H9 (cell line): Measurements from ENCODE around the gene MYO1C. TPM values are rescaled to one million over a fixed set of nuclear protein-coding genes. Genes with fewer than 3 reads are reported as not detected.

Experiments
- DNase-seq: peaks from one replicate; pipeline ENCODE4 v3.0.0-alpha.2; 2017
- H2AFZ ChIP-seq: one replicate; pipeline ENCODE4 v1.6.1; 2013; ENCODE audit warnings: mild to moderate bottlenecking, low read length, control low read depth, moderate library complexity
- H2AK5ac ChIP-seq: 2 replicates; pipeline ENCODE4 v1.6.1; 2013; ENCODE audit warnings: low read length, control low read depth, mixed read lengths; ENCODE audit not compliant: insufficient read length
- H2BK120ac ChIP-seq: one replicate; pipeline ENCODE4 v1.6.1; 2013; ENCODE audit warnings: low read depth, mild to moderate bottlenecking, low read length, control low read depth, inconsistent platforms; ENCODE audit not compliant: poor library complexity, severe bottlenecking
- H2BK12ac ChIP-seq: 2 replicates; pipeline ENCODE4 v1.6.1; 2013; ENCODE audit warnings: low read length, control low read depth, mixed read lengths, low read depth; ENCODE audit not compliant: insufficient read length
- H2BK15ac ChIP-seq: 2 replicates; pipeline ENCODE4 v1.6.1; 2013; ENCODE audit warnings: low read depth, low read length, control low read depth
- H2BK20ac ChIP-seq: one replicate; pipeline ENCODE4 v1.6.1; 2013; ENCODE audit warnings: low read depth, mild to moderate bottlenecking, low read length, control low read depth, inconsistent platforms; ENCODE audit not compliant: poor library complexity, severe bottlenecking
- H2BK5ac ChIP-seq: 2 replicates; pipeline ENCODE4 v1.6.1; 2013; ENCODE audit warnings: low read length, control low read depth, mixed read lengths; ENCODE audit not compliant: insufficient read length
- H3K14ac ChIP-seq: 2 replicates; pipeline ENCODE4 v1.6.1; 2013; ENCODE audit warnings: low read length, control low read depth; ENCODE audit not compliant: insufficient read depth
- H3K18ac ChIP-seq: 2 replicates; pipeline ENCODE4 v1.6.1; 2013; ENCODE audit warnings: low read depth, mild to moderate bottlenecking, mixed read lengths, low read length, control low read depth; ENCODE audit not compliant: insufficient read length
- H3K23ac ChIP-seq: 2 replicates; pipeline ENCODE4 v1.6.1; 2013; ENCODE audit warnings: low read length, control low read depth, mixed read lengths, low read depth; ENCODE audit not compliant: insufficient read length
- H3K23me2 ChIP-seq: 2 replicates; pipeline ENCODE4 v1.6.1; 2013; ENCODE audit warnings: low read depth, mild to moderate bottlenecking, mixed read lengths, low read length, control low read depth; ENCODE audit not compliant: insufficient read length, poor library complexity, severe bottlenecking
- H3K27ac ChIP-seq: 2 replicates; pipeline ENCODE4 v1.5.1; 2013; ENCODE audit warnings: low read length, control low read depth, mixed read lengths, low read depth; ENCODE audit not compliant: insufficient read length
- H3K27me3 ChIP-seq: 2 replicates; pipeline ENCODE4 v1.6.1; 2013; ENCODE audit warnings: low read length, control low read depth, inconsistent platforms; ENCODE audit not compliant: insufficient read depth
- H3K4ac ChIP-seq: 2 replicates; pipeline ENCODE4 v1.6.1; 2013; ENCODE audit warnings: low read depth, mild to moderate bottlenecking, control low read depth, inconsistent platforms, low read length, moderate library complexity
- H3K4me1 ChIP-seq: 2 replicates; pipeline ENCODE4 v1.6.1; 2013; ENCODE audit warnings: low read length, control low read depth, inconsistent platforms; ENCODE audit not compliant: insufficient read depth
- H3K4me2 ChIP-seq: 2 replicates; pipeline ENCODE4 v1.6.1; 2013; ENCODE audit warnings: low read length, control low read depth, mixed read lengths; ENCODE audit not compliant: insufficient read length, insufficient read depth
- H3K56ac ChIP-seq: 2 replicates; pipeline ENCODE4 v1.6.1; 2013; ENCODE audit warnings: low read depth, mild to moderate bottlenecking, mixed read lengths, low read length, control low read depth; ENCODE audit not compliant: insufficient read length
- H3K79me1 ChIP-seq: 2 replicates; pipeline ENCODE4 v1.6.1; 2013; ENCODE audit warnings: low read depth, mild to moderate bottlenecking, moderate library complexity, low read length, control low read depth, inconsistent platforms; ENCODE audit not compliant: insufficient read depth, poor library complexity, severe bottlenecking
- H3K79me2 ChIP-seq: 2 replicates; pipeline ENCODE4 v1.6.1; 2013; ENCODE audit warnings: low read length, control low read depth, inconsistent platforms; ENCODE audit not compliant: insufficient read depth
- H3K9ac ChIP-seq: 2 replicates; pipeline ENCODE4 v1.6.1; 2013; ENCODE audit warnings: low read length, control low read depth, mixed read lengths; ENCODE audit not compliant: insufficient read length; ENCODE audit errors: extremely low read depth
- H3K9me3 ChIP-seq: one replicate; pipeline ENCODE4 v1.6.1; 2013; ENCODE audit warnings: low read depth, low read length, inconsistent platforms; ENCODE audit not compliant: control insufficient read depth
- H3T11ph ChIP-seq: one replicate; pipeline ENCODE4 v1.6.1; 2013; ENCODE audit warnings: mild to moderate bottlenecking, low read length, control low read depth, inconsistent platforms
- H4K20me1 ChIP-seq: one replicate; pipeline ENCODE4 v1.6.1; 2013; ENCODE audit not compliant: control insufficient read depth, insufficient read length, insufficient read depth
- H4K5ac ChIP-seq: 2 replicates; pipeline ENCODE4 v1.6.1; 2013; ENCODE audit warnings: low read depth, mild to moderate bottlenecking, mixed read lengths, low read length, control low read depth; ENCODE audit not compliant: insufficient read length
- H4K8ac ChIP-seq: replicated peaks from 2 replicates; pipeline ENCODE4 v1.6.1; 2013; ENCODE audit warnings: low read length, control low read depth, mixed read lengths, low read depth; ENCODE audit not compliant: insufficient read length
- H4K91ac ChIP-seq: 2 replicates; pipeline ENCODE4 v1.6.1; 2013; ENCODE audit warnings: low read depth, mild to moderate bottlenecking, moderate library complexity, mixed read lengths, low read length, control low read depth; ENCODE audit not compliant: insufficient read length
- H3K27ac Mint-ChIP-seq, 3 experiments: 2 replicates in 2 of 3; 3 replicates in 1 of 3; pipeline ENCODE4 v1.8.0; 2020 to 2021; ENCODE audit warnings: mixed read lengths in 3 of 3, mild to moderate bottlenecking in 1 of 3, moderate library complexity in 1 of 3
- H3K27me3 Mint-ChIP-seq: 2 replicates; pipeline ENCODE4 v1.8.0; 2021; ENCODE audit warnings: low read depth, mild to moderate bottlenecking, moderate library complexity, mixed read lengths
- H3K36me3 Mint-ChIP-seq, 3 experiments: 2 replicates in 2 of 3; 3 replicates in 1 of 3; pipeline ENCODE4 v1.8.0; 2020 to 2021; ENCODE audit warnings: low read depth in 3 of 3, mixed read lengths in 3 of 3; ENCODE audit not compliant: insufficient read depth in 1 of 3
- H3K4me1 Mint-ChIP-seq, 2 experiments: 2 replicates each; pipeline ENCODE4 v1.8.0; 2020; ENCODE audit warnings: mixed read lengths in 2 of 2
- H3K4me3 Mint-ChIP-seq, 2 experiments: 2 replicates in 1 of 2; 3 replicates in 1 of 2; pipeline ENCODE4 v1.8.0; 2020 to 2021; ENCODE audit warnings: mild to moderate bottlenecking in 2 of 2, mixed read lengths in 2 of 2, moderate library complexity in 1 of 2
- H3K9me3 Mint-ChIP-seq, 2 experiments: 2 replicates in 1 of 2; 3 replicates in 1 of 2; pipeline ENCODE4 v1.8.0; 2020; ENCODE audit warnings: mild to moderate bottlenecking in 2 of 2, mixed read lengths in 2 of 2, moderate library complexity in 1 of 2
- WGBS: extraction: QIAGEN DNeasy Blood & Tissue Kit; methylation state at CpG from one replicate; pipeline ENCODE4 v1.1.7; 2013; ENCODE audit warnings: missing lambda C conversion rate, low lambda C conversion rate, mixed read lengths; ENCODE audit not compliant: insufficient read length; ENCODE audit errors: extremely low coverage; 5-methylcytosine and 5-hydroxymethylcytosine counted together
- total RNA-seq: library from RNA; stranded (reverse); gene quantifications from 2 replicates; pipeline ENCODE4 v1.2.1, GENCODE V29; 2021
- TF ChIP-seq, protein P1 (sequence below): fragments of 200-600 bp; sonication (generic); conservative IDR thresholded peaks from 3 replicates; pipeline ENCODE4 v1.8.0; 2021; ENCODE audit warnings: antibody characterized with exemption, mild to moderate bottlenecking

MYO1C gene
- total RNA-seq, 1 experiment from 2014 or later: 86.5 TPM

DNA sequence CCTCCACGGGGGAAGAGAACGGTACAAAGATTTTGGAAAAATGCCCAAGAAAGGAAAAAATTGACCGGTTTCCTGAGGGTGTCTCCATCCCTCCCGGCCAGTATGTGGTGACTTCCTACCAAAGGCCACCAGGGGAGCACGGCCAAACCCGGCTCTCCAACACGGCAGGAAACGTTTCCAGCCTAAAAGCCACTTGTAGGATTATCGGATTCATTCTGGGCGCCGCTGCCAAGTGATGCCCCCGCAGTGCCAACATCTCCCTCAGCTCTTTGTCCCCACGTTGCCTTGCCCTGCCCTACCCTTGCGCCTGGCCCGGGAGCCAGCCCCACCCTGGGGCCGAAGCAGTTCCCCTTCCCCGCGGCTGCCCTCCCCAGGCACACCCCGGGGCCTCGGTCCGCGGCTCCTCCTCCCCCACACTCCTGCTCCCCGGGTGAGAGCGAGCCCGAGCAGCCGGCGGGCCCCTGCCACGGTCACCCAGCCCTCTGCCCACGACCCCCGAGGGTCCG lies 37.1 kb downstream of the MYO1C start:
- H3K79me2 ChIP-seq: peaks cover 30% of the 10 kb centered on the region
- H3K23me2 ChIP-seq: peaks cover 8% of the 10 kb centered on the region
- H3K56ac ChIP-seq: no peak overlapping the region
- peak overlapping the region; percentile 56 for H3K18ac ChIP-seq
- peak; percentile 78 for DNase-seq
- H4K20me1 ChIP-seq: no peaks in the 10 kb centered on the region
- H3K9ac ChIP-seq: peak overlapping the region; percentile 78
- Mint-ChIP-seq H3K4me1 (peaks cover 12 to 14% of the 10 kb centered on the region in 2 experiments), H3K27me3 (no peaks in the 10 kb centered on the region; the same call in none of the 2 replicates), H3K9me3 (no peaks in the 10 kb centered on the region), H3K36me3 (peaks cover 4 to 29% (median 19%) of the 10 kb centered on the region in 3 experiments; a peak in 6 of 7 replicates), H3K4me3 (peak overlapping the region; percentile 96 to 98), H3K27ac (peak overlapping the region; percentile 16 to 97 (median 41); a peak in 4 of 7 replicates)
- no peak overlapping the region for H2AK5ac ChIP-seq
- H2BK120ac ChIP-seq: no peak overlapping the region
- H3K4ac ChIP-seq: no peak overlapping the region
- WGBS: no CpG with 5 or more reads among the region's 31 CpGs
- no peak overlapping the region for H2BK12ac ChIP-seq
- no peak overlapping the region for H3T11ph ChIP-seq
- no peak overlapping the region for H2BK20ac ChIP-seq
- H3K79me1 ChIP-seq: peaks cover 5% of the 10 kb centered on the region
- H3K4me2 ChIP-seq: peak overlapping the region; percentile 97
- no peak overlapping the region for H3K27ac ChIP-seq
- H2AFZ ChIP-seq: no peak overlapping the region
- H3K27me3 ChIP-seq: no peaks in the 10 kb centered on the region
- no peak overlapping the region for H2BK15ac ChIP-seq
- TF ChIP-seq, protein P1, sequence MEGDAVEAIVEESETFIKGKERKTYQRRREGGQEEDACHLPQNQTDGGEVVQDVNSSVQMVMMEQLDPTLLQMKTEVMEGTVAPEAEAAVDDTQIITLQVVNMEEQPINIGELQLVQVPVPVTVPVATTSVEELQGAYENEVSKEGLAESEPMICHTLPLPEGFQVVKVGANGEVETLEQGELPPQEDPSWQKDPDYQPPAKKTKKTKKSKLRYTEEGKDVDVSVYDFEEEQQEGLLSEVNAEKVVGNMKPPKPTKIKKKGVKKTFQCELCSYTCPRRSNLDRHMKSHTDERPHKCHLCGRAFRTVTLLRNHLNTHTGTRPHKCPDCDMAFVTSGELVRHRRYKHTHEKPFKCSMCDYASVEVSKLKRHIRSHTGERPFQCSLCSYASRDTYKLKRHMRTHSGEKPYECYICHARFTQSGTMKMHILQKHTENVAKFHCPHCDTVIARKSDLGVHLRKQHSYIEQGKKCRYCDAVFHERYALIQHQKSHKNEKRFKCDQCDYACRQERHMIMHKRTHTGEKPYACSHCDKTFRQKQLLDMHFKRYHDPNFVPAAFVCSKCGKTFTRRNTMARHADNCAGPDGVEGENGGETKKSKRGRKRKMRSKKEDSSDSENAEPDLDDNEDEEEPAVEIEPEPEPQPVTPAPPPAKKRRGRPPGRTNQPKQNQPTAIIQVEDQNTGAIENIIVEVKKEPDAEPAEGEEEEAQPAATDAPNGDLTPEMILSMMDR: peak; percentile 67
- H3K23ac ChIP-seq: no peak overlapping the region
- no peaks in the 10 kb centered on the region; the same call in 1 of the 2 replicates for H3K4me1 ChIP-seq
- no peaks in the 10 kb centered on the region for H3K9me3 ChIP-seq
- H4K8ac ChIP-seq: no peak overlapping the region
- H4K5ac ChIP-seq: no peak overlapping the region
- peak overlapping the region; percentile 92 for H3K14ac ChIP-seq
- no peak overlapping the region for H2BK5ac ChIP-seq
- H4K91ac ChIP-seq: no peak overlapping the region
